WTC11 (cell line): ENCODE results near the gene FAM181A. TPM values are rescaled to one million over a fixed set of nuclear protein-coding genes. Genes with fewer than 3 reads are reported as not detected.
A peak's percentile ranks its signal among the peaks of the same experiment; 100 is the strongest.

Experiments
- ATAC-seq: fragments of 200-7000 bp; cut with Tn5 transposase; 2 replicates; pipeline ENCODE4 v1.10.0; 2021; ENCODE audit warnings: mild to moderate bottlenecking, moderate library complexity
- CTCF ChIA-PET: fragments of 300-600 bp; sonication (Branson Sonifier 250); formaldehyde crosslinking; loops from one replicate; lab custom pipeline; 2021; ENCODE audit warnings: antibody characterized with exemption; lab: Charles Lee
- POLR2A ChIA-PET: fragments of 350-600 bp; sonication (Branson Sonifier 250); formaldehyde crosslinking; loops from one replicate; lab custom pipeline; 2021; ENCODE audit warnings: antibody characterized with exemption; lab: Charles Lee
- DNase-seq: peaks from one replicate; pipeline ENCODE4 v3.0.0; 2021; ENCODE audit warnings: low spot score
- H3K27ac Mint-ChIP-seq: 2 replicates; pipeline ENCODE4 v1.8.0; 2021; ENCODE audit warnings: mixed read lengths
- H3K27me3 Mint-ChIP-seq: 2 replicates; pipeline ENCODE4 v1.8.0; 2021; ENCODE audit warnings: low read depth, mild to moderate bottlenecking, moderate library complexity, mixed read lengths
- H3K36me3 Mint-ChIP-seq: 2 replicates; pipeline ENCODE4 v1.8.0; 2021; ENCODE audit warnings: mixed read lengths
- H3K4me1 Mint-ChIP-seq: 2 replicates; pipeline ENCODE4 v1.8.0; 2022; ENCODE audit warnings: mixed read lengths
- H3K4me3 Mint-ChIP-seq: 2 replicates; pipeline ENCODE4 v1.8.0; 2021; ENCODE audit warnings: mild to moderate bottlenecking, moderate library complexity, mixed read lengths
- H3K9me3 Mint-ChIP-seq: 2 replicates; pipeline ENCODE4 v1.8.0; 2021; ENCODE audit warnings: mixed read lengths
- CREM ChIP-seq: sonication (generic); formaldehyde crosslinking; IDR thresholded peaks from 2 replicates; pipeline ENCODE4 v1.8.1; 2022; ENCODE audit warnings: mild to moderate bottlenecking, missing genetic modification reagents, moderate library complexity
- GRHL2 ChIP-seq: fragments of 250-450 bp; sonication (Bioruptor Pico); IDR thresholded peaks from 2 replicates; pipeline ENCODE4 v1.8.0; 2022; ENCODE audit warnings: mild to moderate bottlenecking, moderate library complexity; ENCODE audit not compliant: insufficient replicate concordance, severe bottlenecking
- JAZF1 ChIP-seq: fragments of 250-450 bp; sonication (Bioruptor Pico); IDR thresholded peaks from 2 replicates; pipeline ENCODE4 v1.9.0; 2021; ENCODE audit warnings: moderate library complexity, mild to moderate bottlenecking, inconsistent platforms
- KAT7 ChIP-seq: sonication (generic); formaldehyde crosslinking; IDR thresholded peaks from 2 replicates; pipeline ENCODE4 v1.8.1; 2023; ENCODE audit warnings: missing genetic modification reagents, mild to moderate bottlenecking, borderline replicate concordance
- MYBL2 ChIP-seq: sonication (generic); formaldehyde crosslinking; IDR thresholded peaks from 2 replicates; pipeline ENCODE4 v1.8.1; 2023; ENCODE audit warnings: mild to moderate bottlenecking, moderate library complexity, missing genetic modification reagents
- NFYB ChIP-seq: sonication (generic); formaldehyde crosslinking; conservative IDR thresholded peaks from 2 replicates; pipeline ENCODE4 v1.8.0; 2022; ENCODE audit warnings: low read depth, missing genetic modification reagents
- NR2C2 ChIP-seq: sonication (generic); formaldehyde crosslinking; IDR thresholded peaks from 2 replicates; pipeline ENCODE4 v1.8.0; 2022; ENCODE audit warnings: mild to moderate bottlenecking, missing genetic modification reagents
- PRRX2 ChIP-seq: fragments of 250-450 bp; sonication (Bioruptor Pico); IDR thresholded peaks from 2 replicates; pipeline ENCODE4 v1.8.0; 2021; ENCODE audit warnings: mild to moderate bottlenecking
- RORB ChIP-seq: fragments of 250-450 bp; sonication (Bioruptor Pico); IDR thresholded peaks from 2 replicates; pipeline ENCODE4 v1.9.0; 2021; ENCODE audit warnings: mild to moderate bottlenecking
- SMAD4 ChIP-seq: sonication (generic); formaldehyde crosslinking; IDR thresholded peaks from 2 replicates; pipeline ENCODE4 v1.8.0; 2022; ENCODE audit warnings: mild to moderate bottlenecking, missing genetic modification reagents
- SOX15 ChIP-seq: fragments of 250-450 bp; sonication (Bioruptor Pico); IDR thresholded peaks from 2 replicates; pipeline ENCODE4 v1.9.0; 2021; ENCODE audit warnings: mild to moderate bottlenecking
- SP1 ChIP-seq: sonication (generic); formaldehyde crosslinking; conservative IDR thresholded peaks from 2 replicates; pipeline ENCODE4 v1.8.1; 2022; ENCODE audit warnings: missing genetic modification reagents
- TEAD1 ChIP-seq: sonication (generic); formaldehyde crosslinking; IDR thresholded peaks from 2 replicates; pipeline ENCODE4 v1.8.0; 2022; ENCODE audit warnings: mild to moderate bottlenecking, missing genetic modification reagents
- ZNF121 ChIP-seq: sonication (generic); formaldehyde crosslinking; IDR thresholded peaks from 2 replicates; pipeline ENCODE4 v1.8.0; 2023; ENCODE audit warnings: missing genetic modification reagents
- ZNF219 ChIP-seq: sonication (generic); formaldehyde crosslinking; IDR thresholded peaks from 2 replicates; pipeline ENCODE4 v1.8.0; 2023; ENCODE audit warnings: missing genetic modification reagents, mild to moderate bottlenecking, borderline replicate concordance
- ZNF232 ChIP-seq: sonication (generic); formaldehyde crosslinking; IDR thresholded peaks from 2 replicates; pipeline ENCODE4 v1.8.0; 2022; ENCODE audit warnings: mild to moderate bottlenecking, missing genetic modification reagents
- total RNA-seq: library from RNA; stranded (reverse); gene quantifications from 3 replicates; pipeline ENCODE4 v1.2.3, GENCODE V29; 2021
- TF ChIP-seq, protein P1 (sequence below): sonication (generic); formaldehyde crosslinking; IDR thresholded peaks from 2 replicates; pipeline ENCODE4 v1.8.0; 2023; ENCODE audit warnings: mild to moderate bottlenecking, missing genetic modification reagents
- TF ChIP-seq, protein P2 (sequence below): fragments of 250-450 bp; sonication (Bioruptor Pico); IDR thresholded peaks from 2 replicates; pipeline ENCODE4 v1.9.0; 2021; ENCODE audit warnings: mild to moderate bottlenecking
- TF ChIP-seq, protein P3 (sequence below): fragments of 200-600 bp; IDR thresholded peaks from 2 replicates; pipeline ENCODE4 v1.8.0; 2022; ENCODE audit warnings: antibody characterized with exemption
- TF ChIP-seq, protein P4 (sequence below): sonication (generic); formaldehyde crosslinking; IDR thresholded peaks from 2 replicates; pipeline ENCODE4 v1.8.1; 2022; ENCODE audit warnings: mild to moderate bottlenecking, moderate library complexity, missing genetic modification reagents
- TF ChIP-seq, protein P5 (sequence below): sonication (generic); formaldehyde crosslinking; IDR thresholded peaks from 2 replicates; pipeline ENCODE4 v1.8.1; 2022; ENCODE audit warnings: mild to moderate bottlenecking, missing genetic modification reagents, moderate library complexity, borderline replicate concordance

FAM181A gene
- total RNA-seq, 1 experiment from 2014 or later: not detected

DNA sequence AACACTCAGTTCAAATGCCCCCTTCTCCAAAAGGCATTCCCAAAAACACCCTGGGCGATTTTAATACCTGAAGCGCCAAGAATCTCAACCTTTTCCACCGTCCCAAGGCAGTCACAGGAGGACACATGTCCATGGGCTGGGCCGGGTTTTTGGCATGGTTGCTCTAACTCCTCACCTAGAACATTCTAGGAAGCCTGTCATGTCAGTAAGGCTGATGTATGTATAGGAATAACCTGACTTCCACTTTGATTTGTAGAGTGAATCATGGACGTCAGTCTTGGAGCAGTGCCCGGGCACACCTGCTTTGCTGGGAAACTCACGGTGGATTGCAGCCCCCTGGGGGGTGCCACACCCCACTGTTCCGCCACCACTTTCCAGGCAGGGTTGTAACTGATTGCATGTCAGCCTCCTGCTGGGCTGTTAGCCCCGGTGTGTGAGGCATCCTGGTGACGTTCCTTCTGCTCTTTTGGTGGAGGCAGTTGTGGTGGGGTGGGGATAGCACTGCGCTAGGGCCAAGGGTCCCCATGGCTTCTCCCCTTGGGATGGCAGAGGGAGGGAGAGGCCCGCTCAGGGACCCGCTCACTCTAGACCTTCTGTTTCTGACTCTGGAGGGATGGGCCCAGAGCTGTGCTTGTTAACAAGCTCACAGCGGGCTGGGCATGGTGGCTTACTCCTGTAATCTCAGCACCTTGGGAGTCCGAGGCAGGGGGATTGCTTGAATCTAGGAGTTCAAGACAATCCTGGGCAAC, 35.2 kb upstream of the FAM181A start:
- H3K27me3 Mint-ChIP-seq: peaks cover 3% of the 10 kb centered on the region
- no peaks in the 10 kb centered on the region for H3K36me3 Mint-ChIP-seq
- no peaks in the 10 kb centered on the region for H3K9me3 Mint-ChIP-seq
- CTCF ChIA-PET: interaction anchor here (0.8 to 1.7 kb wide), 4 partner anchors 12 to 243 kb away, joined by 3 to 4 read pairs (median 4); no protein-coding TSS in a partner anchor
- DNase-seq (no peak), ATAC-seq (no peak)
- peaks cover 43% of the 10 kb centered on the region for H3K4me1 Mint-ChIP-seq
- POLR2A ChIA-PET: no interaction called here
- no peak overlapping the region for H3K27ac Mint-ChIP-seq
- TF ChIP-seq, protein P1, sequence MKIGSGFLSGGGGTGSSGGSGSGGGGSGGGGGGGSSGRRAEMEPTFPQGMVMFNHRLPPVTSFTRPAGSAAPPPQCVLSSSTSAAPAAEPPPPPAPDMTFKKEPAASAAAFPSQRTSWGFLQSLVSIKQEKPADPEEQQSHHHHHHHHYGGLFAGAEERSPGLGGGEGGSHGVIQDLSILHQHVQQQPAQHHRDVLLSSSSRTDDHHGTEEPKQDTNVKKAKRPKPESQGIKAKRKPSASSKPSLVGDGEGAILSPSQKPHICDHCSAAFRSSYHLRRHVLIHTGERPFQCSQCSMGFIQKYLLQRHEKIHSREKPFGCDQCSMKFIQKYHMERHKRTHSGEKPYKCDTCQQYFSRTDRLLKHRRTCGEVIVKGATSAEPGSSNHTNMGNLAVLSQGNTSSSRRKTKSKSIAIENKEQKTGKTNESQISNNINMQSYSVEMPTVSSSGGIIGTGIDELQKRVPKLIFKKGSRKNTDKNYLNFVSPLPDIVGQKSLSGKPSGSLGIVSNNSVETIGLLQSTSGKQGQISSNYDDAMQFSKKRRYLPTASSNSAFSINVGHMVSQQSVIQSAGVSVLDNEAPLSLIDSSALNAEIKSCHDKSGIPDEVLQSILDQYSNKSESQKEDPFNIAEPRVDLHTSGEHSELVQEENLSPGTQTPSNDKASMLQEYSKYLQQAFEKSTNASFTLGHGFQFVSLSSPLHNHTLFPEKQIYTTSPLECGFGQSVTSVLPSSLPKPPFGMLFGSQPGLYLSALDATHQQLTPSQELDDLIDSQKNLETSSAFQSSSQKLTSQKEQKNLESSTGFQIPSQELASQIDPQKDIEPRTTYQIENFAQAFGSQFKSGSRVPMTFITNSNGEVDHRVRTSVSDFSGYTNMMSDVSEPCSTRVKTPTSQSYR (CRISPR knock-in tag): no peak
- no peak for TF ChIP-seq ZNF232 (CRISPR knock-in tag)
- TF ChIP-seq, protein P2, sequence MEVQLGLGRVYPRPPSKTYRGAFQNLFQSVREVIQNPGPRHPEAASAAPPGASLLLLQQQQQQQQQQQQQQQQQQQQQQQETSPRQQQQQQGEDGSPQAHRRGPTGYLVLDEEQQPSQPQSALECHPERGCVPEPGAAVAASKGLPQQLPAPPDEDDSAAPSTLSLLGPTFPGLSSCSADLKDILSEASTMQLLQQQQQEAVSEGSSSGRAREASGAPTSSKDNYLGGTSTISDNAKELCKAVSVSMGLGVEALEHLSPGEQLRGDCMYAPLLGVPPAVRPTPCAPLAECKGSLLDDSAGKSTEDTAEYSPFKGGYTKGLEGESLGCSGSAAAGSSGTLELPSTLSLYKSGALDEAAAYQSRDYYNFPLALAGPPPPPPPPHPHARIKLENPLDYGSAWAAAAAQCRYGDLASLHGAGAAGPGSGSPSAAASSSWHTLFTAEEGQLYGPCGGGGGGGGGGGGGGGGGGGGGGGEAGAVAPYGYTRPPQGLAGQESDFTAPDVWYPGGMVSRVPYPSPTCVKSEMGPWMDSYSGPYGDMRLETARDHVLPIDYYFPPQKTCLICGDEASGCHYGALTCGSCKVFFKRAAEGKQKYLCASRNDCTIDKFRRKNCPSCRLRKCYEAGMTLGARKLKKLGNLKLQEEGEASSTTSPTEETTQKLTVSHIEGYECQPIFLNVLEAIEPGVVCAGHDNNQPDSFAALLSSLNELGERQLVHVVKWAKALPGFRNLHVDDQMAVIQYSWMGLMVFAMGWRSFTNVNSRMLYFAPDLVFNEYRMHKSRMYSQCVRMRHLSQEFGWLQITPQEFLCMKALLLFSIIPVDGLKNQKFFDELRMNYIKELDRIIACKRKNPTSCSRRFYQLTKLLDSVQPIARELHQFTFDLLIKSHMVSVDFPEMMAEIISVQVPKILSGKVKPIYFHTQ (CRISPR knock-in tag): no peak
- no peak for TF ChIP-seq ZNF219 (CRISPR knock-in tag)
- TF ChIP-seq TEAD1 (CRISPR knock-in tag): no peak
- no peak for TF ChIP-seq SP1 (CRISPR knock-in tag)
- TF ChIP-seq GRHL2: no peak
- TF ChIP-seq, protein P3, sequence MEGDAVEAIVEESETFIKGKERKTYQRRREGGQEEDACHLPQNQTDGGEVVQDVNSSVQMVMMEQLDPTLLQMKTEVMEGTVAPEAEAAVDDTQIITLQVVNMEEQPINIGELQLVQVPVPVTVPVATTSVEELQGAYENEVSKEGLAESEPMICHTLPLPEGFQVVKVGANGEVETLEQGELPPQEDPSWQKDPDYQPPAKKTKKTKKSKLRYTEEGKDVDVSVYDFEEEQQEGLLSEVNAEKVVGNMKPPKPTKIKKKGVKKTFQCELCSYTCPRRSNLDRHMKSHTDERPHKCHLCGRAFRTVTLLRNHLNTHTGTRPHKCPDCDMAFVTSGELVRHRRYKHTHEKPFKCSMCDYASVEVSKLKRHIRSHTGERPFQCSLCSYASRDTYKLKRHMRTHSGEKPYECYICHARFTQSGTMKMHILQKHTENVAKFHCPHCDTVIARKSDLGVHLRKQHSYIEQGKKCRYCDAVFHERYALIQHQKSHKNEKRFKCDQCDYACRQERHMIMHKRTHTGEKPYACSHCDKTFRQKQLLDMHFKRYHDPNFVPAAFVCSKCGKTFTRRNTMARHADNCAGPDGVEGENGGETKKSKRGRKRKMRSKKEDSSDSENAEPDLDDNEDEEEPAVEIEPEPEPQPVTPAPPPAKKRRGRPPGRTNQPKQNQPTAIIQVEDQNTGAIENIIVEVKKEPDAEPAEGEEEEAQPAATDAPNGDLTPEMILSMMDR: no peak
- no peak for TF ChIP-seq KAT7 (CRISPR knock-in tag)
- no peak for TF ChIP-seq CREM (CRISPR knock-in tag)
- no peak for TF ChIP-seq PRRX2 (CRISPR knock-in tag)
- no peak for TF ChIP-seq JAZF1 (CRISPR knock-in tag)
- TF ChIP-seq NR2C2: no peak
- TF ChIP-seq RORB: no peak
- no peak overlapping the region for H3K4me3 Mint-ChIP-seq

DNA sequence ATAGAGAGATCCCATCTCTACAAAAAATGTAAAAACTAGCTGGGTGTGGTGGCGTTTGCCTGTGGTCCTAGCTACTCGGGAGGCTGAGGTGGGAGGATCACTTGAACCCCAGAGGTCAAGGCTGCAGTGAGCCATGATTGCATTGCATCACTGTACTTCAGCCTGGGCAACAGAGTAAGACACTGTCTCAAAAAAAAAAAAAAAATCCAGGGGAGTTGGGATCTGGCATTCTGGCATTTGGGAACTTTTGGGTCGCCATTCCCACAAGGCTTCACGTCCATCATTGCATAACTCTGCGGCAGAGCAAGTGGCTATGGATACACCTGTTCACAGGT, 34.7 kb upstream of the FAM181A start:
- Mint-ChIP-seq H3K4me3 (no peak overlapping the region), H3K9me3 (no peaks in the 10 kb centered on the region), H3K36me3 (no peaks in the 10 kb centered on the region), H3K27me3 (peaks cover 3% of the 10 kb centered on the region), H3K27ac (no peak overlapping the region), H3K4me1 (peaks cover 43% of the 10 kb centered on the region)
- ChIA-PET POLR2A (no interaction called here), CTCF (interaction anchor here (0.8 to 1.7 kb wide), 4 partner anchors 11 to 244 kb away, joined by 3 to 4 read pairs (median 4); no protein-coding TSS in a partner anchor)
- DNase-seq (no peak), ATAC-seq (no peak)
- TF ChIP-seq NR2C2: no peak
- TF ChIP-seq, protein P4, sequence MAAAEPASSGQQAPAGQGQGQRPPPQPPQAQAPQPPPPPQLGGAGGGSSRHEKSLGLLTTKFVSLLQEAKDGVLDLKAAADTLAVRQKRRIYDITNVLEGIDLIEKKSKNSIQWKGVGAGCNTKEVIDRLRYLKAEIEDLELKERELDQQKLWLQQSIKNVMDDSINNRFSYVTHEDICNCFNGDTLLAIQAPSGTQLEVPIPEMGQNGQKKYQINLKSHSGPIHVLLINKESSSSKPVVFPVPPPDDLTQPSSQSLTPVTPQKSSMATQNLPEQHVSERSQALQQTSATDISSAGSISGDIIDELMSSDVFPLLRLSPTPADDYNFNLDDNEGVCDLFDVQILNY (CRISPR knock-in tag): no peak
- no peak for TF ChIP-seq MYBL2
- no peak for TF ChIP-seq SOX15 (CRISPR knock-in tag)
- TF ChIP-seq SMAD4 (CRISPR knock-in tag): no peak
- TF ChIP-seq NFYB (CRISPR knock-in tag): no peak
- TF ChIP-seq, protein P5, sequence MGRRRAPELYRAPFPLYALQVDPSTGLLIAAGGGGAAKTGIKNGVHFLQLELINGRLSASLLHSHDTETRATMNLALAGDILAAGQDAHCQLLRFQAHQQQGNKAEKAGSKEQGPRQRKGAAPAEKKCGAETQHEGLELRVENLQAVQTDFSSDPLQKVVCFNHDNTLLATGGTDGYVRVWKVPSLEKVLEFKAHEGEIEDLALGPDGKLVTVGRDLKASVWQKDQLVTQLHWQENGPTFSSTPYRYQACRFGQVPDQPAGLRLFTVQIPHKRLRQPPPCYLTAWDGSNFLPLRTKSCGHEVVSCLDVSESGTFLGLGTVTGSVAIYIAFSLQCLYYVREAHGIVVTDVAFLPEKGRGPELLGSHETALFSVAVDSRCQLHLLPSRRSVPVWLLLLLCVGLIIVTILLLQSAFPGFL (CRISPR knock-in tag): no peak
- TF ChIP-seq ZNF121 (CRISPR knock-in tag): peak; percentile 69; the same call in 1 of the 2 replicates
